GM12875 (cell line): ENCODE results near the gene ARMH2.

Experiments used
- H3K4me3 ChIP-seq: one replicate; pipeline ENCODE4 v1.5.1; 2011; ENCODE audit warnings: low read depth, low read length, control low read depth
- CTCF ChIP-seq: IDR thresholded peaks from 2 replicates; pipeline ENCODE4 v1.5.1; 2011; ENCODE audit warnings: low read depth, mild to moderate bottlenecking, control low read depth, inconsistent platforms, low read length, moderate library complexity, borderline replicate concordance; ENCODE audit not compliant: insufficient read depth

Gene ARMH2

GRCh38 chr6:24821860-24822444, 23.2 kb upstream of the ARMH2 start:
- no peak overlapping the region for H3K4me3 ChIP-seq
- no peak for TF ChIP-seq CTCF

GRCh38 chr6:24818346-24818745, 19.6 kb upstream of the ARMH2 start:
- TF ChIP-seq CTCF: no peak
- H3K4me3 ChIP-seq: no peak overlapping the region

- no peak overlapping the region for H3K4me3 ChIP-seq
- TF ChIP-seq CTCF: no peak
These were observed 11.0 kb upstream of the ARMH2 start for GRCh38 chr6:24809728-24810127.

GRCh38 chr6:24807584-24807983, 8.9 kb upstream of the ARMH2 start:
- no peak for TF ChIP-seq CTCF
- H3K4me3 ChIP-seq: no peak overlapping the region

GRCh38 chr6:24802271-24803059, 3.7 kb upstream of the ARMH2 start:
- no peak for TF ChIP-seq CTCF
- no peak overlapping the region for H3K4me3 ChIP-seq

GRCh38 chr6:24799541-24799915, 811 bp upstream of the ARMH2 start:
- H3K4me3 ChIP-seq: no peak overlapping the region
- no peak for TF ChIP-seq CTCF
